Esophagus (tissue), 2 donors: ENCODE data around the gene CHCHD3. TPM values are rescaled to one million over a fixed set of nuclear protein-coding genes. Genes with fewer than 3 reads are reported as not detected.

Source experiments
- H3K27ac ChIP-seq, 2 donors: one replicate each; pipeline ENCODE4 v1.5.1; 2013; ENCODE audit warnings: low read depth in 2 of 2, mild to moderate bottlenecking in 2 of 2, inconsistent platforms in 1 of 2, low read length in 1 of 2, moderate library complexity in 1 of 2
- H3K27me3 ChIP-seq, 2 donors: one replicate each; pipeline ENCODE4 v1.6.1; 2013; ENCODE audit warnings: low read length in 2 of 2, control low read depth in 1 of 2, mild to moderate bottlenecking in 1 of 2; ENCODE audit not compliant: insufficient read depth in 2 of 2, control insufficient read depth in 1 of 2
- H3K36me3 ChIP-seq, 2 donors: one replicate each; pipeline ENCODE4 v1.6.1; 2013; ENCODE audit warnings: low read length in 1 of 2; ENCODE audit not compliant: control insufficient read depth in 2 of 2, insufficient read depth in 2 of 2
- H3K4me1 ChIP-seq, 2 donors: one replicate each; pipeline ENCODE4 v1.6.1; 2013; ENCODE audit warnings: low read length in 1 of 2; ENCODE audit not compliant: control insufficient read depth in 2 of 2, insufficient read depth in 2 of 2
- H3K4me3 ChIP-seq, 2 donors: one replicate each; pipeline ENCODE4 v1.5.1; 2013; ENCODE audit warnings: low read length in 2 of 2, mild to moderate bottlenecking in 2 of 2, low read depth in 1 of 2, moderate library complexity in 1 of 2
- H3K9me3 ChIP-seq, 2 donors: one replicate each; pipeline ENCODE4 v1.6.1; 2013; ENCODE audit warnings: mild to moderate bottlenecking in 2 of 2, low read depth in 1 of 2, low read length in 1 of 2, moderate library complexity in 1 of 2; ENCODE audit not compliant: control insufficient read depth in 2 of 2, insufficient read depth in 1 of 2
- WGBS, 2 donors: extraction: QIAGEN DNeasy Blood & Tissue Kit; methylation state at CpG; one replicate each; pipeline ENCODE4 v1.1.7; 2013; 5-methylcytosine and 5-hydroxymethylcytosine counted together
- polyA plus RNA-seq, 2 donors: library from polyadenylated mRNA; stranded (reverse); fragments of 200-250 nt; gene quantifications; one replicate each; pipeline ENCODE4 v1.2.3, GENCODE V29; 2013
- donor health status: healthy with polysubstance abuse.
- donor health status: Bipolar disorder and iron deficiency.

Gene CHCHD3
- polyA plus RNA-seq, 2 donors: 7.4 to 29.0 TPM

GRCh38 chr7:132791036-132791435 lies 290.9 kb downstream of the CHCHD3 start:
- Histone ChIP-seq H3K4me1 (no peaks in the 10 kb centered on the region), H3K9me3 (no peaks in the 10 kb centered on the region), H3K27ac (no peak overlapping the region), H3K4me3 (no peak overlapping the region), H3K27me3 (no peaks in the 10 kb centered on the region), H3K36me3 (peaks cover 2 to 5% of the 10 kb centered on the region in 2 donors)
- 85 to 93% methylated on average over 1 of the region's 1 CpG for WGBS, 2 donors

DNA sequence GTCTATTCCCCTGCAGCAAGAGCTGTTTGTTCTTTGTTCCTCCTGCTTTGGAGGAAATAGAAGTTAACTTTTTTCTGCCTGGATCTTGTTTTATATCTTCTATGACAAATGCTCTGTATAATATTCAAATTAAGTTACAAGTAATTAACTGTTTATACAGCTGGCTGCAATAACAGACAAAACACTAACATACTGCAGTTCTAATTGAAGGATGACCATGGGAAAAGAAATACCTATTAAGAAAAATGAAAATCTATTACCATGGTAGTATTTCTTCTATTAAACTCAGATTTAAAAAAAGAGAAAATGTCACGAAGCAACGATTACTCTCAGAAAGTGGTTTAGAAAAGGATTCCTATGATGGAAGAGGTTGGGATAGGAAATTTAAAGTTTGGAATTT lies 291.8 kb downstream of the CHCHD3 start:
- no peak overlapping the region for H3K4me3 ChIP-seq
- no peak overlapping the region for H3K27ac ChIP-seq
- 86 to 88% methylated on average over 2 of the region's 2 CpGs for WGBS, 2 donors

GRCh38 chr7:132789281-132789680 lies 292.6 kb downstream of the CHCHD3 start:
- Histone ChIP-seq H3K4me1 (no peaks in the 10 kb centered on the region), H3K27ac (no peak overlapping the region), H3K27me3 (no peaks in the 10 kb centered on the region), H3K4me3 (no peak overlapping the region), H3K36me3 (peaks cover 2 to 7% of the 10 kb centered on the region in 2 donors), H3K9me3 (no peaks in the 10 kb centered on the region)
- 95 to 98% methylated on average over 6 of the region's 6 CpGs for WGBS, 2 donors

More for the DNA sequence above, 291.8 kb downstream of the CHCHD3 start:
- H3K36me3 ChIP-seq: peaks cover 2 to 5% of the 10 kb centered on the region in 2 donors
- H3K9me3 ChIP-seq: no peaks in the 10 kb centered on the region
- H3K27me3 ChIP-seq: no peaks in the 10 kb centered on the region
- H3K4me1 ChIP-seq: no peaks in the 10 kb centered on the region

DNA sequence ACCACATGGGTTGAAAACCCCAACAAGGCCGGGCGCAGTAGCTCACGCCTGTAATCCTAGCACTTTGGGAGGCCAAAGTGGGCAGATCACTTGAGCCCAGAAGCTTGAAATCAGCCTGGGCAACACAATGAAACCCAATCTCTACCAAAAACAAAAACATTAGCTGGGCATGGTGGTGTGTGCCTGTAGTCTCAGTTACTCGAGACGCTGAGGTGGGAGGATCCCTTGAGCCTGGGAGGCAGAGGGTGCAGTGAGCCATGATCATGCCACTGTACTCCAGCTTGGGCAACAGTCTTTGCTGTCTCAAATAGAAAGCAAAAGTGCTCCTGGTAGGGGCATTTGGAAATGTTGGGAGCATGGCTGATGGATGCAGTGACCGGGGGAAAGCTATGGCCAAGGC lies 296.0 kb downstream of the CHCHD3 start:
- Histone ChIP-seq H3K4me1 (peaks cover 0 to 3% of the 10 kb centered on the region in 2 donors), H3K4me3 (no peak overlapping the region), H3K36me3 (peaks cover 2 to 7% of the 10 kb centered on the region in 2 donors), H3K9me3 (no peaks in the 10 kb centered on the region), H3K27me3 (no peaks in the 10 kb centered on the region), H3K27ac (no peak overlapping the region)
- 97 to 99% methylated on average over 6 of the region's 6 CpGs for WGBS, 2 donors

- H3K9me3 ChIP-seq: no peaks in the 10 kb centered on the region
- no peaks in the 10 kb centered on the region for H3K27me3 ChIP-seq
- H3K4me1 ChIP-seq: peaks cover 0 to 3% of the 10 kb centered on the region in 2 donors
- peaks cover 2 to 7% of the 10 kb centered on the region in 2 donors for H3K36me3 ChIP-seq
- 79 to 88% methylated on average over 4 of the region's 4 CpGs for WGBS, 2 donors
- H3K4me3 ChIP-seq: no peak overlapping the region
- H3K27ac ChIP-seq: no peak overlapping the region
Observed at GRCh38 chr7:132784406-132784805, 297.5 kb downstream of the CHCHD3 start.

- H3K4me3 ChIP-seq: no peak overlapping the region
- peaks cover 0 to 3% of the 10 kb centered on the region in 2 donors for H3K4me1 ChIP-seq
- no peak overlapping the region for H3K27ac ChIP-seq
- no peaks in the 10 kb centered on the region for H3K27me3 ChIP-seq
- no peaks in the 10 kb centered on the region for H3K9me3 ChIP-seq
- peaks cover 2 to 7% of the 10 kb centered on the region in 2 donors for H3K36me3 ChIP-seq
- 77 to 86% methylated on average over 8 of the region's 8 CpGs for WGBS, 2 donors
Observed at GRCh38 chr7:132783824-132784223, 298.1 kb downstream of the CHCHD3 start.

- Histone ChIP-seq H3K27me3 (no peaks in the 10 kb centered on the region), H3K4me1 (peaks cover 0 to 3% of the 10 kb centered on the region in 2 donors), H3K4me3 (no peak overlapping the region), H3K36me3 (peaks cover 2 to 7% of the 10 kb centered on the region in 2 donors), H3K27ac (no peak overlapping the region), H3K9me3 (no peaks in the 10 kb centered on the region)
- WGBS, 2 donors: 92% methylated on average over 11 of the region's 11 CpGs
Observed at GRCh38 chr7:132782777-132783640, 298.9 kb downstream of the CHCHD3 start.

DNA sequence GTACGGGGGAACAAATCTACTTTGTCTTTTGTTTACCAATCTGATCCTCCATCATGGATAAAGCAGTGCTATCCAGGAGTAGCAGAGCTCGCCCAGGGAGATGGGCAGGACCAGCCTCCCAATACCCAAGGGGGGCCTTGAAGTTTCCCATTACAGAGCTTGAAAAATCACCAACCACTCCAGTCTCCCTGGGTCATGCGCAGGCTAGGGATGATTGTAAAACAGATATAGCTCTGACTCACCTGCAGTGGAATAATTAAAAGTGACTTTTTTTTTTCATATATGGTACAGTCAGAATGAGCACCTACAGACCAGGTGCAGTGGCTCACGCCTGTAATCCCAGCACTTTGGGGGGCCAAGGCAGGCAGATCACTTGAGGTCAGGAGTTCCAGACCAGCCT lies 301.1 kb downstream of the CHCHD3 start:
- Histone ChIP-seq H3K4me1 (peaks cover 0 to 3% of the 10 kb centered on the region in 2 donors), H3K27me3 (no peaks in the 10 kb centered on the region), H3K36me3 (peaks cover 2 to 7% of the 10 kb centered on the region in 2 donors), H3K4me3 (no peak overlapping the region), H3K9me3 (no peaks in the 10 kb centered on the region), H3K27ac (no peak overlapping the region)
- 93 to 98% methylated on average over 4 of the region's 4 CpGs for WGBS, 2 donors

DNA sequence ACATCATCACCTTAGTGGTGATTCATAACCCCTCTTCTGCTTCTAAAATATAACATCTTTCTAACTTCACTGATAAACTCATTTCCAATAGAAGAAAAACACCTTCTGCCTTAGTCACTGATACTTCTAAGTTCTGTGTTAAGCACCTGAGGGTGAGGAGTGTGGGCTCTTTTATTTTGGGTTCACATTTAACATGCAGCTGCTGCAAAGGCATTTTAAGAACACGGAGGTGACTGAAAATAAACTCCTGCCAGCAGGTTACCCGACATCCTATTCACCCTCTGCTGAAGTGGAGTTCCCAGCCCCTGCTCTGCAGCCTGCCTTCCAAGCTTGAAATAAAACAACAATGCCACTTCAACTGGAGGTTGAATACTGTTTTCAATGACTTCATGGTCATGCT lies 302.7 kb downstream of the CHCHD3 start:
- WGBS, 2 donors: 40 to 44% methylated on average over 2 of the region's 2 CpGs
- H3K36me3 ChIP-seq: peaks cover 0 to 7% of the 10 kb centered on the region in 2 donors
- peaks cover 0 to 3% of the 10 kb centered on the region in 2 donors for H3K4me1 ChIP-seq
- no peaks in the 10 kb centered on the region for H3K27me3 ChIP-seq
- H3K9me3 ChIP-seq: no peaks in the 10 kb centered on the region
- H3K4me3 ChIP-seq: no peak overlapping the region
- H3K27ac ChIP-seq: no peak overlapping the region

GRCh38 chr7:132778761-132779160 lies 303.1 kb downstream of the CHCHD3 start:
- Histone ChIP-seq H3K9me3 (no peaks in the 10 kb centered on the region), H3K27ac (no peak overlapping the region), H3K27me3 (no peaks in the 10 kb centered on the region), H3K36me3 (peaks cover 0 to 5% of the 10 kb centered on the region in 2 donors), H3K4me3 (no peak overlapping the region), H3K4me1 (peaks cover 0 to 3% of the 10 kb centered on the region in 2 donors)
- WGBS, 2 donors: 79 to 82% methylated on average over 4 of the region's 4 CpGs
